Measurements from ENCODE around the gene CBX7.

GRCh38 chr22:39095971-39096370 lies 56.5 kb downstream of the CBX7 start:
- no peak for TF ChIP-seq CTCF (IDR thresholded peaks at IDR 0.05)
- TF ChIP-seq ZFX (IDR thresholded peaks at IDR 0.05; ENCODE audit: borderline replicate concordance), result no peak
